NCI-H146 treated with DMSO at 0.1 percent for 48 hours (cell line): Measurements from ENCODE around the gene NTRK3.

ENCODE experiments used
- DNase-seq: peaks from one replicate; lab custom pipeline; 2025; ENCODE audit not compliant: unreplicated experiment; lab: John Stamatoyannopoulos, UW

NTRK3 gene

DNA sequence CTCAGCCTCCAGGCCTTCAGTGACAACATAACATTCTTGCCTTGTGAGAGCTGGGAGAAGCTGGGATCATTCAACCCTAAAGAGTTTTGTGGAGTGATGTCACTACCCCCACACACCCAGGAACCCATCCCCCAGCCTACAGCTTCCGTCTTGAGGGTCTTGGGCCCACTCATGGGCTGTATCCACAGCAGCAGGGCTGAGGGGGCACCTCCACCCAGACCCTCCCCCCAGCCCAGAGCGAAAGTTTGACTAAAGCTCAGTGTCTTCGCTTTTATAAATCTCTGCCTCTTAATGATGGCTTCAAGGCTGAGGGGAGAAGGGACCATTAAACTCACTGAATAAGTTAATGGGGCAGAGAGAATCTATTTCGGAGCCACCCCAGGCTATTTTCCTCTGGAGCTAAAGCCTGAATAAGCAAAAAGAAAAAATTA lies 23.8 kb downstream of the NTRK3 start:
- no peak for DNase-seq

DNA sequence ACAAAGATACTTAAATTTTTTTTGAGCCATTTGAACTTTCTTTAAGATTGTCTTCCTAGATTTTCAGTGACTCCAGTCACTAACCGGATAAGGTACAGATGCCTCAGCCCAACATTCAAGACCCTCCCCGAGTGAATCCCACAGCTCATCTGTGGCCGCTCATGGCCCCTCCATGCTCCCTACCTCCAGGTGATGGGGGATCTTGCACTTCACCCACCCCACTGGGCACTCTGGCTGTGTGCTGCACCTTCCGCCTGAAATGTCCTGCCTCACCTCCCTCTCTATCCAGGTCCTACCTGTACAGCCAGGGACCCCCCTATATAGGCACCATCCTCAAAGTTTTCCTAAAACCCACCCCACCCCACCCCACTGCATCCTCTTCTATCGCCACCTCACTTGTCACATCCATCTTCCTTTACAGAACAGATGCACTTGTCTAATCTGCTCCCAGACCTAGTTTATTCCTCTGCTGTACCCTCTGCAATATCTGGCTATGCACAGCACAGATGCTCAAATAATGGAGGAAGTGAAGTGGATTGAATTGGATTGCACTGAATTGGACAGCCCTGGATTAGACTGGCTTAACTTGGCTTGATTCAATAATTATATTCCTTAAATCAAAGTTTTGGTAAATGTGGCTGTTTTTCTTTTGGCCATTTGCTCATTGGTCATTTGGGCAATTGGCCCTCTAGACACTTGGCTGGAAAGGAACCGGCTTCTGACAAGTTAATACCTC lies 24.5 kb downstream of the NTRK3 start:
- DNase-seq = no peak

DNA sequence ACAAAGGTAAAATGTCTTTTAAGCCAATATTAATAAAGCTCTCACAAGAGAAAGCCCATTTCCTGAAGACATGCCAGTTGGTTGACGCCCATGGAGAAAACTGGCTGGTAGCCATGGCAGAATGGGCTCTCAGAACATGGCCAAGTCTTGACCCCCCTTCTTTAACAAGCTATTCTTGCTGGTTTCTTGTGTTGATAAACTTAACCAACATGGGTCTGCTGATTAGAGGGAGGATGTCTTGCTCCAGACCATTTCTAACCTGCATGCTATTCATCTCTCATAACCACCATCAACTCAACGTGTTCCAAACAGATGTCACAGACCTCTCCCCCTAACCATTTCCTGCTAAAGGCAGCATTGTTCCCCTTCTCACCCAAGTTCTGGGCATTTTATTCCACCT lies 25.7 kb downstream of the NTRK3 start:
- no peak for DNase-seq

DNA sequence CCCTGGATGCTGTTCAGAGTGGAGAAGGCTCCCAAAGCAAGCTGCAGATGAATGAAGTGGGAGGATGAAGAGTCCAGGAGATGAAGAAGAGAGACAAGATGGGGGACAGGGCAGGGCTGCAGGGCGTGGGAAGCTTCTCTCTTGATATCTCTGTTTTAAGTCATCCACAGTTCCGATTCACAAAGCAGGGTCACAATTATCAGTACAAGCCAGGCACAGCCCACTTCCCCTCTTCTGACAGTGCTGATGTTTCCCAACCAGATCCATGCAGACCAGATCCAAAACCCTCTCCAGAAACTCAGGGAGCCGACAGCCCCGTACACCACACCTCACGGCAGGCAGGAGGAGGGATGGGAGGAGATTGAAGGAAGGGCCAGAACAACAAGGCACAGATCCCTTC lies 31.1 kb downstream of the NTRK3 start:
- DNase-seq = no peak

DNA sequence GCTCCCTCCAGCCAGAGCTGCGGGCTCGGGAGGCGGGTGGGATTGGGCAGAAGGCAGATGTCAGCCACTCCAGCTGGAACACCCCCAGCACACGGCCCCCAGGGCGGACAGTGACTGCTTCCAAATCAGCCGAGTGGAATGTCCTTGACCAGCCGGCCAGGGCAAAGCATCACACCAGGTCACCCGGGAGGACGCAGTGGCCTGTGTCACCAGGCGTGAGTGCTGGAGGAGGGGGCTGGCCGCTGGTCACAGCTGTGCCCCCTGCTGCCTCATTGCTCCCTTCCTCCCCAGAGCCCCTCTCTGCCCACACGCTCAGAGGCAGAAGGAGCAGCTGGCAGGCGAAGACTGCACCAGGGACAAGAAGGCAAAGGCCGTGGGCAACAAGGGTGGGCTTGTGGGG lies 33.5 kb downstream of the NTRK3 start:
- DNase-seq = no peak

DNA sequence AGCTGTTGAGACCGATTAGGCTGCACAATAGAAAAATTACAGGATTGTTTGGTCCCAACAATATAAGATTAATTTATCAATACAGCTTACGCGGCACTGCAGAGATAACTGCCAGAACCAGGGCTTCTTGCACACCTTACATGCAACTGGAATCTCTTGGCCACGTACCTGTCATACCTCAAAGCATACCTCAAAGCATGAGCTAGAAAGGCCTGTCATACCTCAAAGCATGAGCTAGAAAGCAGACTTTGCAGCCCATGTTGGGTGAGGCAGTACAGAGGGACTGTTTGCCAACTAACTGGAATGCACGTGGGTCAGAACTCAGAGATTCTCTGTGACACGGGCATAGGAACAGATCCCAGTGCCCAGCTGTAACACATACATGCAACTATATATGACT lies 34.7 kb downstream of the NTRK3 start:
- DNase-seq = no peak

DNA sequence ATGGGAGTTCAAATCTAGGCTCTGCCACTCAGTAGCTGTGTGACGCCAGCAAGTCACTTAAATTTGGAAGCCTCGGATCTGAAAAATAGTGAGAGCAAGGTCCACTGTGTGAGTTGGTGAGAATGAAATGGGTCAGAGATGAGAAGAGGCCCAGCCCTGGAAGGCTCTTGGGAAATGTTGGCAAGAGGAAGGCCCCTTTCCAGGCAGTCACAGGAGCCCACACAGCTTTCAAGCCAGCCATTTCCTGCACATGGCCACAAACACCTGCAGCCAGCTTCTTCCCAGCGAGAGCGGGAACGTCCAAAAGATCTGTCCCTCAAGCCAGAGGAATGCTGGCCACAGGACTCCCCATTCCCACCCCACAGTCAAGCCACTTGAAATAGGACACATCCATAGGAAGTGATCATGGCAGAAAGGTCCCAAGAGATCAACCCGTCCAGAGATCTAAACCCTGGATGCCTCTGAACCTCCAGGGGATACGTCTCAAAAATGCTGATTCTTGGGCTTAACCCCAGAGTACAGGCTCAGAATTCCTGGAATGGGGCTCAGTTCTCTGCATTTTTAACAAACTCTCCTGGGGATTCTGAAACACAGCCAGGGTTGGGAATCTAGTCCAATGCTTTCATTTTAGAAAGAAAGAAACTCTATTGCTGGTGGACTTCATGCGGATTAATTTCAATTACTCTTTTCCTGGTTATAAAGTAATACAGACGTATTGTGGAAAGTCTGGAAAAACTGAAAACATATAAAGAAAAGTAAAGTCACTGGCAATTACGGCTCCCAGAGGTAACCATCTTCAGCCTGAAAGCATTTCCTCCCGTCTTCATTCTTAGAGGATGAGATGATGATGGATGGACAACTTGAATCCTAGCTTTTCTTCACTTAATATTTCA lies 35.9 kb downstream of the NTRK3 start:
- DNase-seq = no peak

DNA sequence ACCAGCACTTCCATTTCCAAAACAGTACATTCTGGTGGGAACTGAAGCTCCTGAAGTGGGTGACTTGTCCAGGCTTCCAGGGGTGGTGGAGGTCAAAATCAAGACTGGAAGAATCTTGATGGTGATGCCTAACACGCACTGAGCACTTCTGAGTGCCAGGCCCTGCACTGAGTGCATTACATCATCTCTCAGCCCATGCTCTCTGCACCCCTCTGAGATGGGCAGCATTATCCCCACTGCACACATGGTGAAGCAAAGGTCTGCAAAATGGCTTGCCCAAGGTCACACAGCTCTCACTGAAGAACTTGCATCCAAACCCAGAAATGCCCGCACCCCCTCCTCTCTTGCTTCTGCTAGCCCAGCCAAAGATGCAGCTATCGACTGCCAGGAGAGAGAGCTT lies 36.9 kb downstream of the NTRK3 start:
- DNase-seq = no peak

DNA sequence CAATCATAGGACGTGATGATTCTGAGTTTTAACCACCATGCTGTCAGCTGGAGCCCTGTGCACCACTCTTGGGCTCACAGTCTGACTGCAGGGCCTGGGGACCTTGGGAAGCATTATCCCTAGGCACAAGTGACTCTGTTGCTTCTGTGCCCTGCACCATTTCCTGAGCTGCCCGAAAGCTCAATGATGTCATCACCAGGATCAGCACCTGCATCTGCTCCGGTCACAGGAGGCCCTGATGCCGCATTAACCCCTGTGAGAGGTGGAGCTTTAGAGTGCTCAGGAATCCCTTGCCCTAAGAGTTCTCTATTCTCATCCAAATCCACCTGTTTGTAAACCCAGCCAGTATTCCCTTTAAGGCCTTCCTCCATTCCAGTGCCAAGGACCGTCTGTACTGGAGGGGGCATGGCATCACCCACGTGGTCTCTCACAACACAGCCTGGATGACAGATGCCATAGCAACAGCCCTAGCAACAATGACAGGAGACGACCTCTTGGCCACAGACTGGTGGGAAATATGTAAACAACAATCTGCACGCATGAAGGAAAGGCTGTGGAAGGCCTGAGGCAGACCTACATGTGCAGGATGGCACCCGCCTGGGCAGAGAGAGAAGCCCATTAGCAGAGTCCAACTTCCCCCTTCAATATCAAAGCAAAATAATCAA lies 37.9 kb downstream of the NTRK3 start:
- no peak for DNase-seq

DNA sequence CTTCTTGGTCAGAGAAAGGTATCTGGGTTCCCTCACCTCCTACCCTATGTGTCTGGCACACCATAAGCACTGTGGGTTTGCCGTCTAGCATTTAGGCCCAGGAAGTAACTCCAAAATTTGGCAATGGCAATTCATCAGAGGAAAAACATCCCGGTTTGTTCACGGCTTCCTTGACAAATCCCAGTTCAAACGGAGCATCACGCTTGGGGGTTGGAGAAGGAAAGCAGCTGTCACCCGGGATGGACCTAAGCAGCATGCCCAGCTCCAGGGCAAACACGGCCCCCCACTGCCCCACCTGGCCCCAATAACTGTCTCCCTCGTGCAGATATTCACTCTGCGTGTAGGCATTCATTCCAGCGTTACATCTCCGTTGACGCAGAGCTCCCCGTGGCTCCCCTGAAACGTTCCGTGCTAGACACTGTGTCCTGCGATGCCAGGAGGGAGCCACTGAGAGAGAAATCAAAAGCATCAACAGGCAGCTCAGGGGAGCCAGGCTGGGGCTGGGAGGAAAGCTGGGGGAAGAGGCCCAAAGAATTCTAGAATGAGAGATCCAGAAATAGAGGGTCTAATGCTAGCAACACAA lies 41.4 kb downstream of the NTRK3 start:
- DNase-seq = no peak

DNA sequence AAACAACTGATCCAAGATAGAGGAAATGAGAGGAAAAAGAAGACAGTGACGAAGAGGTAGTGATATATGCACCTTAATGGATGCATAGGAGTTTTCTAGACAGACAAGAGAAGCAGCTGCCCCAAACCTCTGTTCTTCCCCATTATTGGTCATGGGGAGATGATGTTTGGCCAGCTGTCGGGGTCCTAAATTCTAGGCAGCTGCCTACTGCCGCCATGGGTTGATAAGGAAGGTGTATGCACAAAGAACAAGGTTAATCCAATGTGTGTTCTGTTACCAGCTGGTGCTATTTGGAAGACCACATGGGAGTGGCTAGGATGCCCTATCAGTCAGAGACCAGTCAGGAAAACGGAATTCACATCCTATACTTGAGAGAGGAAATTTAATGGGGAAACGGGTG lies 47.4 kb downstream of the NTRK3 start:
- DNase-seq = no peak

DNA sequence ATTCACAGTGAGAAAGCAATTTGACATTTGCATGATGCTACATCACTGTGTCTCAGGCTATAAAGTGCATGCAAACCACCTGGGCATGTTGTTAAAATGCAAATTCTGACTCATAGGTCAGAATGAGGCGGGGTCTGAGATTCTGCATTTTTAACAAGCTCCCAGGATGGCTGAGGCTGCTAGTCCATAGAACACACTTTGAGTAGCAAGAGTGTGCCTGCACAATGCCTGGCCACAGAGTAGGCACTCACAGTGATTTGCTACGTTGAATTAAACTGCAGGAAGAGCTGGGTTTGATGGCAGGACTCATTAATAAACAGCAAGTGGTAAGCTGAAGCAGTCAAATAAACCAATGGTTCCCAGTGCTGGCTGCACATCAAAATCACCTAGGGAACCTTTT lies 48.1 kb downstream of the NTRK3 start:
- no peak for DNase-seq

DNA sequence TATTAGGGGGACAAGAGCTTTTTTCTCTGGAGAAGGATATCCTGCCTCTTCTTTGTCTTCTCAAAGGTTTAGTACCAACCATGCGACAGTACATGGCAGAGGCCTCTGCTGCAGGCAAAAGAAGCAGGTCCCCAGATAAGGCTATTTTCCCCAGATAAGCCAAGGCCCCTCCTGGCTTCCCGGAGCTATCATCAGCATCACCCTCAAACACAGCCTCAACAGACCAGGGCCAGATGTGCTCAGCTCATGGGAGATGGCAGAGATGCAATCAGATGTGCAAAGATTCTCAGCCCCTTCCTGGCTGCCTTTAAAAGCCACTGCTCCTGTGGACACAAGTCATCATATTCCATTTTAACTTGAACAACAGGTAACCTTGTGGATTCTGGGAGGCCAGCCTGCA lies 49.0 kb downstream of the NTRK3 start:
- DNase-seq = no peak

DNA sequence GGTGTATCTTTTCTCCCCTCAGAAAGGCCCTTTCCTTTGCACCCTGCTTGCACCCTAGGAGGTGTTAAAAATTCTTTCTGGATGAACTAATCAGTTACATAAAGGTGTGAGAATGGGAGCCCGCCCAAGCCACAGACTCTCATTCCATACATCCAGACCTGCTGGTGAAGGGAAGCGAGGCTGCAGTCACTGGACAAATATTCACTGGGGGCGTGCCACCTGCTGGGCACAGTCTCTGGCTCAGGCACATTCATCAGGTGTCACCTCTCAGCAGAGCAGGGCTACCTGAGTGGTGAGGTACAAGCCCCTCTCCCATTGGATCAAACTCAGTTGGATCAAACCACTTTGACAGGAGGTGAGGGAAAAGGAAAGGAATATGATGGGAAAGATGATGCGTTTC lies 52.0 kb downstream of the NTRK3 start:
- DNase-seq = no peak

DNA sequence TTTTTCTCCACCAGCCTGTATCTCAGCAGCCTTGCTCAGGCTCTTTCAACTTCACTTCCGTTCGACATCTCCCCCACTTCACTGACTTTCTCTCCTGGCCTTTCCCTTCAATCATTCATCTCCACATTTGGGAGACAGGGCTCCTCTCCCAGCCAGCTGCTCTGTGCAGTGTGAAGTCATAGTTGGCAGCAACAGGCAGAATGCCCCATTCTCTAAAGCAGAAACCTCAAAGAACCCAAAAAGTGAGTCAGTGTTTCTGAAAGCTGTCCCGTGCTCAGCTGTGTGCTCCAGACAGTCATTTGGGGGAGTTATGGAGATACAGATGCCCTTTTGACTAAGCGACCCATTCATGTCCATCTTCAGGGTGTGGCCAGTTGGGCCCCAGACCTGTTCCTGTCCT lies 54.3 kb downstream of the NTRK3 start:
- DNase-seq = no peak

DNA sequence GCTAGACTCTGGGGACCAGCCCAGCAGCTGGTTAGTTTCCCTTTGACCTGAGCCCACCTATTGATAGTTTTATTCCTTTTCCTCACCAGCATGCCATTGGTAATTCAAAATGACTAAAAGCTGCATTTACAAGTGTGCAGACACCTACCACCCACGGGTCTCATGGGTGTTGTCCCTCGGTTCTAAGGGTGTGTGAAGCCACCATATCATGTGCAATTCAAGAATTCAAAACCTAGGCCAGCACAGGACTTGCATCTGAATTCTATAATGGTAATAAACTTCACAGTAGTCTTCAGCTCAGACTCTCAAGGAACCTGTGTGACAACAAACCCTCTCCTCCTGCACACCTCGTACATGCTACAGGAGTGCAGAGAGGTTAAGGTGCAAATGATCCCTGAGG lies 55.3 kb downstream of the NTRK3 start:
- no peak for DNase-seq

DNA sequence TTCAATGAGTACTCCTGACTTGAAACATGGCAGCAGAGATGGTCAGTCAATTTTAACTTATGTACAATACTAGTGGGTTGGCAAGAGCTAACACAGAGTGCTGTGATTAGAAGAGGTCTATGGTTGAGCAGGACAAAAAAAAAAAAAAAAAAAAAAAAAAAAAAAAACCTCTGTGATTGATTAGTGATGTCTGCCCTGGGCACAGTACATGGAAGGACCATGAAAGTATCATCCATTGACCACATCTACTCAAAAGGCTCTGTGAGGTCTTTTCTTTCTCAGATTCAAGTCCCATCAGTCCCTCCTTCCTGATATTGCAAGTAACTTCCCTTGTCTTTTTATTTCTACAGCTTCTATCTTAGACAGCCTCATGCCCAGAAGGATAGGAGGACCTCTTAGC lies 59.6 kb downstream of the NTRK3 start:
- DNase-seq = no peak

DNA sequence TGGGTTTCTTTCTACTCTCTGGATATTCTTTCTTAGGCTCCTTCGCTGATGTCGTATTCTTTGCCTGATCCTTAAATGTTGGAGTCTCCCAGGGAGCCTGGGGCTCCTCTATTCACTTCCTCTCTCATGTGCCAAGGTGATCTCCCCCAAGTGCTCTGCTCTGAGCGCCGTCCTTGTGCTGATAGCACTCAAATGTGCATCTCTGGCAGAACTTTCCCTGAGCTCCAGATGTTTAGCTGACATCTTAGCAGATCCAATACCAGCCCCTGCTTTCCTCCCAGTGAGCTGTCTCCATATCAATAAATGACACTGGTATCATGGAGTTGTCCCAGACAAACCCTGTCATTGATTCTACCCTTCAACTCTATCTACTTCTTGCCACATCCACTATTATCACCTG lies 62.4 kb downstream of the NTRK3 start:
- DNase-seq = no peak

DNA sequence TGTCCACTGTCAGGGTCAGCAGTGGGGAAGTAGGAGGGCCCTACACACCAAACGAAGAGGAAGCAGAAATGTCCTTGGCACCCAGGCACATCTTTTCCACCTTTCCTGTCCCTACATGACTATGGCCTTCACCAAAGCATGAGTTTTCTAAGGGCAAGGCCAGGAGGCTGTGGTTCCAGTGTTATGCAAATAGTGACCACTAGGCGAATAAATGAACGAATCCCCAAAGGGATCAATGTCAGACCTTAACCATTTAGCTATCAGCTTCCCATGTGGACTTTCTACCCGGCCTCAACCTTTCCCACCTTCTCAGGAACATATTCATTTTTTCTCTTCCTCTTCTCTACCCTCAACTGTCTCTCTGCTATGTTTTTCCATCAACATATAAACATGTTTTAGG lies 63.1 kb downstream of the NTRK3 start:
- DNase-seq = no peak

DNA sequence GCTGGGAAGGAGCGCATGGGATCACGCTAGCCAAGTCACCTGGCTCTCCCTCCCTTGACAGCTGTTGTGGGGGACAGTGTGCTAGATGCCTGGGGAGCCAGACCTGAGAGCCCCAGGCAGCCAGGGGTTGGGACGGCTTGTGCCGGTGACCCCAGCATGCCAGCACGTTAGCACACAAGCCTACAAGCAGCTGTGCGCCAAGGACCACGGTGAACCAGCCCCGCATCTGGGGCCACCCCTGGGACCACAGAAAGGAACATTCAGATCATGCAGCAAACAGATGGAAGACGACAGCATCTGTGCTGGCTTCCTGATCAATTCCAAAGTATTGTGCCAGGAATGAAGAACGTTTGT lies 64.8 kb downstream of the NTRK3 start:
- no peak for DNase-seq

DNA sequence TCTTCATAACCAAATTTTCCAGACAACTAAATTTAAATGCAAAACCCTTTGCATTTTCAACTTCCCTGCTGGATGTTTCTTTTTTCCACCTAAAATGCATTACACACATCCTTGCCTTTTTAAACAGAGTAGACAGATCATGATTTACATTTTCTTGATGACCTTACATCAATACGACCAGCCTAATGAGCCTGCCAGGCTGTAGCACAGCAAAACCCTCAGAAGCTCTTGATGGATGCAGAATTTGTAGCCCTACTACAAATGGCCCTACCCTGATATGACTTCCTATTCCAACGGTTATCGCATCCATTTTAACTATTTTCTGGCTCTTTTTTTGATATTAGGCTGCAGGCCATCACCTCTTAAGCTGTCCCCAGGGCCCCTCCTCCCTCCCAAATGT lies 66.3 kb downstream of the NTRK3 start:
- DNase-seq = no peak

DNA sequence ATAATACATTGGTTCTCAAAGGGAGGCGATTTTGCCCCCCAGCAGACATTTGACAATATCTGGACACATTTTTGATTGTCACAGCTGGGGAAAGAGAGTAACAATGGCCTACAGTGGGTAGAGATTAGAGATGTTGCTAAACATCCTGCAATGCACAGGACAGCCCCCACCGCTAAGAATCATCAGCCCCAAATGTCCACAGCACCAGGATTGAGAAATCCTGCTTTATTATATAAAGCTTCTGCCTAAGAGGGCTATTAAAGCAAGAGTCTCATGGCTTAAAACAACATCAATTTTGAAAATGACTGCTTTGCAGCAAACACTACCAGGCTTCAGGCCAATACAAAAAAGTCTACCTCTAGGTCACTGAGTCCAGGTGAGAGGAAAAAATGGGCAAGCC lies 68.2 kb downstream of the NTRK3 start:
- no peak for DNase-seq
